Uterus (tissue), 2 donors: ENCODE data around the gene RHEBL1.

ENCODE experiments used
- CTCF ChIP-seq, 4 experiments: fragments of 200-600 bp in 2 of 4; fragments of 450-650 bp in 2 of 4; sonication (generic) in 2 of 4; IDR thresholded peaks; one replicate each; pipeline ENCODE4 v1.5.1; 2016 to 2019; ENCODE audit warnings: antibody characterized with exemption in 4 of 4, mild to moderate bottlenecking in 2 of 4, moderate library complexity in 1 of 4
- POLR2A ChIP-seq, 2 donors: fragments of 450-650 bp; IDR thresholded peaks; one replicate each; pipeline ENCODE4 v1.6.1; 2016; ENCODE audit warnings: antibody characterized with exemption in 2 of 2, mild to moderate bottlenecking in 1 of 2, moderate library complexity in 1 of 2

GRCh38 chr12:49094975-49095365 lies 25.2 kb upstream of the RHEBL1 start:
- TF ChIP-seq POLR2A (IDR thresholded peaks at IDR 0.05), result no peak
- TF ChIP-seq CTCF (IDR thresholded peaks at IDR 0.05), result no peak
